Tibial artery (tissue), 4 donors: ENCODE measurements around the gene HIPK2.

Experiments
- DNase-seq, 2 donors: peaks; one replicate each; pipeline ENCODE4 v3.0.0-alpha.2; 2019
- H3K27ac ChIP-seq, 2 donors: fragments of 200-600 bp; sonication (generic) in 1 of 2; 1 replicate in 1 of 2; 2 replicates in 1 of 2; pipeline ENCODE4 v1.5.1; 2018 to 2019; ENCODE audit warnings: mild to moderate bottlenecking in 1 of 2
- H3K27me3 ChIP-seq, 2 donors: fragments of 200-600 bp; sonication (generic) in 1 of 2; one replicate each; pipeline versions ENCODE4 v1.5.1 to v1.6.0; 2016 to 2019
- H3K36me3 ChIP-seq, 3 donors: fragments of 200-600 bp; sonication (generic) in 2 of 3; one replicate each; pipeline ENCODE4 v1.5.1; 2016 to 2019; ENCODE audit warnings: mild to moderate bottlenecking in 2 of 3
- H3K4me1 ChIP-seq, 4 donors: fragments of 200-600 bp; sonication (generic) in 2 of 4; 1 replicate in 3 of 4; 2 replicates in 1 of 4; pipeline ENCODE4 v1.5.1; 2016 to 2019
- H3K4me3 ChIP-seq, 2 donors: fragments of 200-600 bp; sonication (generic) in 1 of 2; 1 replicate in 1 of 2; 2 replicates in 1 of 2; pipeline ENCODE4 v1.5.1; 2018 to 2019; ENCODE audit warnings: mild to moderate bottlenecking in 2 of 2
- H3K9me3 ChIP-seq, 3 donors: fragments of 200-600 bp; sonication (generic) in 1 of 3; one replicate each; pipeline ENCODE4 v1.5.1; 2016 to 2019
- intact Hi-C: fragments of 100-400 bp; cut with DNase I; formaldehyde crosslinking; loops from one replicate; pipeline ENCODE4 v1.15.0; 2023; ENCODE audit warnings: low total_unique reads
- TF ChIP-seq, protein P1 (sequence below), 2 experiments: fragments of 200-600 bp in 1 of 2; fragments of 450-650 bp in 1 of 2; IDR thresholded peaks; one replicate each; pipeline ENCODE4 v1.5.1; 2017 to 2019; ENCODE audit warnings: antibody characterized with exemption in 2 of 2, mild to moderate bottlenecking in 1 of 2, moderate library complexity in 1 of 2

Gene HIPK2

DNA sequence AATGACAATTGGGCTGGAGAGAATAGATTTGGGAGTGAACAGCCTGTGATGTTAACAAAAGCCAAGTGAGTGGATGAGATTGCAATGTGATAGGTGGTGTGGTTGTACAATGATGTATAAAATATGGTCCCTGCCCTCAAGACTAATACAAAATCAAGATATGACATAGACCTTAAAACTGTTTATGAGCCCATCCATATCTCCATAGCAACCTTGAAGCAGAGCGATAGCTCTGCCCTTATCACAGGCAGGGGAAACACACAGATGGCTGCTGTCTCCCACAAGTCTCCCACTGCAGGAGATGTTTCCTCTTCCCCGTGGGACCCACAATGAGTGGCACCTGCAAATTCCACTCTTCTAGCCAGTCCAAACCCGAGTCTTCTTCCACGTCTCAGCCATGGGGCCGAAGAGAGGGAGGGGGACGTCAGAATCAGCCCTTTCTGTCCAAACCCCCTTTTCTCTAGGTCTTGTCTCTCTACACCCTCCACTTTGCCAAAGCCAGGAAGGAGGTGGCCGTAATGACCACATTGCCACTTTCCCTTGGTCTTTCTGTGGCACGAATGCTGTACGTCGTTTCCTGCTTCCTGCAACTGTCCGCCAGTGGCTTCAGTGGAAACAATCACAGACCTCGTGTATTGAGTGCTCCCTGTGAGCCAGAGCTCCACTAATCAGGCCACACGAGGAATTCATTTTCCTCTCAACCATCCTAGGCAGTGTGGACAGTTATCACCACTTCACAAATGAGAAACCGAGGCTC is 43.7 kb upstream of the HIPK2 start:
- Histone ChIP-seq H3K9me3 (no peaks in the 10 kb centered on the region), H3K27me3 (no peaks in the 10 kb centered on the region), H3K4me1 (no peaks in the 10 kb centered on the region), H3K36me3 (no peaks in the 10 kb centered on the region), H3K27ac (no peak overlapping the region), H3K4me3 (no peak overlapping the region)
- DNase-seq = no peak
- TF ChIP-seq, protein P1, sequence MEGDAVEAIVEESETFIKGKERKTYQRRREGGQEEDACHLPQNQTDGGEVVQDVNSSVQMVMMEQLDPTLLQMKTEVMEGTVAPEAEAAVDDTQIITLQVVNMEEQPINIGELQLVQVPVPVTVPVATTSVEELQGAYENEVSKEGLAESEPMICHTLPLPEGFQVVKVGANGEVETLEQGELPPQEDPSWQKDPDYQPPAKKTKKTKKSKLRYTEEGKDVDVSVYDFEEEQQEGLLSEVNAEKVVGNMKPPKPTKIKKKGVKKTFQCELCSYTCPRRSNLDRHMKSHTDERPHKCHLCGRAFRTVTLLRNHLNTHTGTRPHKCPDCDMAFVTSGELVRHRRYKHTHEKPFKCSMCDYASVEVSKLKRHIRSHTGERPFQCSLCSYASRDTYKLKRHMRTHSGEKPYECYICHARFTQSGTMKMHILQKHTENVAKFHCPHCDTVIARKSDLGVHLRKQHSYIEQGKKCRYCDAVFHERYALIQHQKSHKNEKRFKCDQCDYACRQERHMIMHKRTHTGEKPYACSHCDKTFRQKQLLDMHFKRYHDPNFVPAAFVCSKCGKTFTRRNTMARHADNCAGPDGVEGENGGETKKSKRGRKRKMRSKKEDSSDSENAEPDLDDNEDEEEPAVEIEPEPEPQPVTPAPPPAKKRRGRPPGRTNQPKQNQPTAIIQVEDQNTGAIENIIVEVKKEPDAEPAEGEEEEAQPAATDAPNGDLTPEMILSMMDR (IDR thresholded peaks at IDR 0.05) = no peak
- intact Hi-C loops = no loop called here

DNA sequence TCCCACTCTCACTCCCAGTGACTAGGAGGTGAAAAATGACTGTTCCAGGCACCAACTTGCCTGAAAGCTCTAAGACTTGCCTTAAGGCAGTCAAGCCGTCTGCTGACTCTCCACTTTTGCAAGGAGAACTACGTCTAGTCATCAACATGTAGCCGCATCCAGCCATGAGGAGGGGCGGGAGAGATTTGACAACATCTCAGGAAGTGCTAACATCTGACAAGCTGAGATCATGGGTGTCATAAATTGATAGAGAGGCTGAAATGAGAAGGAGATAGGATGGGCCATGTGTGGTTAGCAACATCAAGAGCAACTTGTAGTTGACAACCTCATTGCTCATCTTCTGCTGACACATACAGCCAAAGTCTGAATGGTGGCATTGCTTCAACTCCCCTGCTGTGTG is 42.3 kb upstream of the HIPK2 start:
- intact Hi-C loops = no loop called here
- Histone ChIP-seq H3K4me3 (no peak overlapping the region), H3K36me3 (no peaks in the 10 kb centered on the region), H3K4me1 (no peaks in the 10 kb centered on the region), H3K27ac (no peak overlapping the region), H3K9me3 (no peaks in the 10 kb centered on the region), H3K27me3 (no peaks in the 10 kb centered on the region)
- TF ChIP-seq, protein P1 (IDR thresholded peaks at IDR 0.05) = no peak
- no peak for DNase-seq

DNA sequence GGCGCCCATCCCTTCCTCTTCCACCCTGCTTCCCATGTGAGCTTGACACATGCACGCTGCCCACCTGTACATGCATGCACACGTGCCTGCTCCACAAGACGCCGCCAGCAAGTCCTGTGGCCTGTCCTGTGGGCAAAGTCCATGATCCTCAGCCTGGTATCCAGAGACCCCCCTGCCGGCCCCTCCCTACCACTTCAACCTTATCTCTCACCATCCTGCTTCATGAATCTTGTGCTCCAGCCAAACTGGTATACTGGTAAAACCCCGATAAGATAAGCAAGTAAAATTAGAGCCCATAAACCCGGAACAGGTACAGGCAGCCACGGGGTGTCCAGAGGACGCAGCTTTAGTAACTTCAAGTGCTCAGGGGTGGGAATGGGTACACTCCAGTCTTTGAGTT is 39.5 kb upstream of the HIPK2 start:
- Histone ChIP-seq H3K4me3 (no peak overlapping the region), H3K36me3 (no peaks in the 10 kb centered on the region), H3K9me3 (no peaks in the 10 kb centered on the region), H3K27me3 (no peaks in the 10 kb centered on the region), H3K4me1 (no peaks in the 10 kb centered on the region), H3K27ac (no peak overlapping the region)
- TF ChIP-seq, protein P1 (IDR thresholded peaks at IDR 0.05) = no peak
- intact Hi-C loops = no loop called here
- no peak for DNase-seq

DNA sequence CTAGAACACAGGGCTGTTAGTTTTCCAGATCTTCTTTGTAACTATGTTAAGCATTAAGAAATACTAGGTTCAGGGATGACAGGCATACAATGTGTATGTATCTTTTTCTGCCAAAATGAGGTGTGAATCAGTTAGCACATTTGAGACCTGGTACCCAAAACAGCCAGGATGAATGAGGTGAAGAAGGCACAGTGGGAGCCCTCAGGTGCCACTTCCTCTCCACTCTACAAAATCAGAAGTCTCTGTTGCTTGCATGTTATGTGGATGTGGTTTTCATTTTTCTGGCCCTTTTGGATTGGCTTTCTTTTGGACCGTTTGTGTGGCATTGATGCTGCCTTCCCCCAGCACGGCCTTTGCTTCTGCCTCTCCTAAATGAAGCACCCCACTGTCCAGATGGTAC is 35.9 kb upstream of the HIPK2 start:
- Histone ChIP-seq H3K27me3 (no peaks in the 10 kb centered on the region), H3K27ac (no peak overlapping the region), H3K9me3 (no peaks in the 10 kb centered on the region), H3K36me3 (no peaks in the 10 kb centered on the region), H3K4me1 (peaks cover 0 to 8% (median 0%) of the 10 kb centered on the region in 4 donors), H3K4me3 (no peak overlapping the region)
- TF ChIP-seq, protein P1 (IDR thresholded peaks at IDR 0.05) = no peak
- intact Hi-C loops = no loop called here
- DNase-seq = no peak

DNA sequence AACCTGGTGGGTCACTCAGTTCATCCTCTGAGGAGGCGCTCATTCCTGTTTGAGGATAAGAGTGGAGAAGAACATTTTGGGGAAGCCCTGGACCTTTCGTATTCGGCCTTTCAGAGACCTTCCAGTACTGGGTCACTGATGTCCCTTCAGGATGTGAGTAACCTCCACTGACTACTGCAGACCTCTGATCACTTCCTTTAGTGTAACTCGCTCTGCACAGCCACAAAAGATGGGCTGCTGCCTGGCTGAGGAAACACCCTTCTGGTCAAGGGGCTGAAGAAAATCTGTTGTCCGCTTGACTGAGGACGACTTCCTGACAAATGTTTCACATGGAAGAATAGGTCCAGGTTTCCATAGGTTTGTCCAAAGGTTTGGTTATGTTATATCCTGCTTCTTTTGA is 35.4 kb upstream of the HIPK2 start:
- Histone ChIP-seq H3K27me3 (no peaks in the 10 kb centered on the region), H3K4me3 (no peak overlapping the region), H3K4me1 (peaks cover 0 to 8% (median 0%) of the 10 kb centered on the region in 4 donors), H3K27ac (no peak overlapping the region), H3K36me3 (no peaks in the 10 kb centered on the region), H3K9me3 (no peaks in the 10 kb centered on the region)
- TF ChIP-seq, protein P1 (IDR thresholded peaks at IDR 0.05) = no peak
- no peak for DNase-seq
- intact Hi-C loops = no loop called here
